HCT116 (cell line): ENCODE measurements around the gene CENPK. TPM values are rescaled to one million over a fixed set of nuclear protein-coding genes. Genes with fewer than 3 reads are reported as not detected.

Experiments used
- ATAC-seq: fragments of 200-7000 bp; cut with Tn5 transposase; 2 replicates; pipeline ENCODE4 v1.9.1; 2020; ENCODE audit warnings: mild to moderate bottlenecking, moderate library complexity
- BruUV-seq: library from RNA; stranded (reverse); fragments of 400-500 nt; replicated peaks from 2 replicates; lab custom pipeline; 2021; lab: Mats Ljungman, UMichigan
- CTCF ChIA-PET: fragments of 300-600 bp; sonication (Branson Sonifier 250); formaldehyde crosslinking; loops from one replicate; lab custom pipeline; 2021; ENCODE audit warnings: antibody characterized with exemption; lab: Charles Lee
- POLR2A ChIA-PET: fragments of 300-600, 350-600 bp; sonication (Branson Sonifier 250); formaldehyde crosslinking; loops from one replicate; lab custom pipeline; 2021; ENCODE audit warnings: antibody characterized with exemption; lab: Charles Lee
- RAD21 ChIA-PET, 2 experiments: fragments of 300-600 bp; sonication (Branson Sonifier 250); formaldehyde crosslinking; loops; one replicate each; lab custom pipeline; 2023; ENCODE audit warnings: low total read pairs in 2 of 2; ENCODE audit not compliant: uncharacterized antibody in 2 of 2, unreplicated experiment in 2 of 2, low non-redundant PET in 1 of 2; lab: Charles Lee
- DNase-seq: peaks from one replicate; pipeline ENCODE4 v3.0.0-alpha.2; 2010; ENCODE audit warnings: low read depth, low spot score
- H2AFZ ChIP-seq: fragments of 200-600 bp; shearing (Covaris generic), sonication (generic); 2 replicates; pipeline ENCODE4 v1.6.1; 2017; ENCODE audit warnings: low read depth, mixed run types, mixed read lengths, antibody characterized with exemption, low read length; ENCODE audit not compliant: poor library complexity, severe bottlenecking
- H3K27ac ChIP-seq: 2 replicates; pipeline ENCODE4 v1.5.1; 2012; ENCODE audit warnings: low read depth, low read length
- H3K27me3 ChIP-seq: fragments of 200-600 bp; sonication (generic); 2 replicates; pipeline ENCODE4 v1.6.1; 2016; ENCODE audit warnings: mixed run types, low read length, mixed read lengths; ENCODE audit not compliant: insufficient read depth
- H3K36me3 ChIP-seq, 2 experiments: fragments of 200-500 bp in 1 of 2; fragments of 200-600 bp in 1 of 2; sonication (Bioruptor generic) in 1 of 2; sonication (generic) in 1 of 2; 2 replicates each; pipeline versions ENCODE4 v1.5.1 to v1.6.1; 2014 to 2016; ENCODE audit warnings: low read length in 2 of 2, inconsistent platforms in 1 of 2, mixed read lengths in 1 of 2, mixed run types in 1 of 2; ENCODE audit not compliant: insufficient read depth in 2 of 2, control insufficient read depth in 1 of 2
- H3K4me1 ChIP-seq, 2 experiments: fragments of 200-600 bp in 1 of 2; sonication (generic) in 1 of 2; 2 replicates each; pipeline versions ENCODE4 v1.5.1 to v1.6.1; 2012 to 2017; ENCODE audit warnings: low read length in 2 of 2, inconsistent platforms in 1 of 2, mild to moderate bottlenecking in 1 of 2, mixed read lengths in 1 of 2, mixed run types in 1 of 2, moderate library complexity in 1 of 2; ENCODE audit not compliant: insufficient read depth in 2 of 2, control insufficient read depth in 1 of 2
- H3K4me2 ChIP-seq: fragments of 200-600 bp; sonication (generic); 2 replicates; pipeline ENCODE4 v1.6.1; 2017; ENCODE audit warnings: mixed run types, low read length, mixed read lengths
- H3K4me3 ChIP-seq, 2 experiments: fragments of 200-600 bp in 1 of 2; sonication (generic) in 1 of 2; replicated peaks in 1 of 2; 2 replicates each; pipeline ENCODE4 v1.5.1; 2011 to 2016; ENCODE audit warnings: low read length in 2 of 2, control low read depth in 1 of 2, low read depth in 1 of 2, mild to moderate bottlenecking in 1 of 2, mixed read lengths in 1 of 2, mixed run types in 1 of 2
- H3K79me2 ChIP-seq: fragments of 200-600 bp; sonication (generic); 2 replicates; pipeline ENCODE4 v1.6.1; 2017; ENCODE audit warnings: mild to moderate bottlenecking, mixed run types, low read length, moderate library complexity, mixed read lengths; ENCODE audit not compliant: insufficient read depth
- H3K9ac ChIP-seq: fragments of 200-600 bp; sonication (generic); 2 replicates; pipeline ENCODE4 v1.6.1; 2016; ENCODE audit warnings: low read length, mixed read lengths
- H3K9me2 ChIP-seq: fragments of 200-600 bp; sonication (generic), shearing (Covaris generic); 2 replicates; pipeline ENCODE4 v1.6.1; 2017; ENCODE audit warnings: mixed run types, mild to moderate bottlenecking, moderate library complexity; ENCODE audit not compliant: insufficient read depth
- H3K9me3 ChIP-seq, 2 experiments: fragments of 200-500 bp in 1 of 2; fragments of 200-600 bp in 1 of 2; sonication (Bioruptor generic) in 1 of 2; sonication (generic) in 1 of 2; 2 replicates each; pipeline ENCODE4 v1.6.1; 2014 to 2017; ENCODE audit warnings: low read length in 2 of 2, mixed read lengths in 2 of 2, inconsistent platforms in 1 of 2, low read depth in 1 of 2, mild to moderate bottlenecking in 1 of 2, mixed run types in 1 of 2, moderate library complexity in 1 of 2; ENCODE audit not compliant: control insufficient read depth in 1 of 2, insufficient read depth in 1 of 2
- H4K20me1 ChIP-seq: fragments of 200-600 bp; sonication (generic), shearing (Covaris generic); 2 replicates; pipeline ENCODE4 v1.6.1; 2017; ENCODE audit warnings: mixed run types, mild to moderate bottlenecking, moderate library complexity; ENCODE audit not compliant: insufficient read depth
- CBX3 ChIP-seq: IDR thresholded peaks from 2 replicates; pipeline ENCODE4 v1.6.1; 2012; ENCODE audit warnings: low read depth
- CEBPB ChIP-seq: IDR thresholded peaks from 2 replicates; pipeline ENCODE4 v1.6.1; 2012; ENCODE audit warnings: low read depth
- ELF1 ChIP-seq: IDR thresholded peaks from 2 replicates; pipeline ENCODE4 v1.6.1; 2012; ENCODE audit warnings: low read depth, borderline replicate concordance
- POLR2AphosphoS5 ChIP-seq: IDR thresholded peaks from 2 replicates; pipeline ENCODE4 v1.6.1; 2011; ENCODE audit warnings: mild to moderate bottlenecking, low read depth, low read length, moderate library complexity
- SIN3A ChIP-seq: IDR thresholded peaks from 2 replicates; pipeline ENCODE4 v1.6.1; 2012; ENCODE audit warnings: low read depth
- SP1 ChIP-seq: IDR thresholded peaks from 2 replicates; pipeline ENCODE4 v1.6.1; 2012; ENCODE audit warnings: low read depth
- ZFX ChIP-seq: fragments of 450-650 bp; IDR thresholded peaks from 2 replicates; pipeline ENCODE4 v1.6.1; 2017
- ZNF274 ChIP-seq: fragments of 200-500 bp; sonication (Bioruptor generic); IDR thresholded peaks from 2 replicates; pipeline ENCODE4 v1.6.1; 2014; ENCODE audit warnings: mild to moderate bottlenecking, low read depth, low read length, inconsistent platforms
- intact Hi-C: fragments of 100-400 bp; cut with micrococcal nuclease; formaldehyde crosslinking; loops from 2 replicates; pipeline ENCODE4 v1.10.0; 2022
- total RNA-seq: library from RNA; stranded (reverse); gene quantifications from one replicate; pipeline ENCODE4 v1.2.1, GENCODE V29; 2021; ENCODE audit not compliant: unreplicated experiment

Gene CENPK
- total RNA-seq, 1 experiment from 2014 or later = 21.4 TPM

DNA sequence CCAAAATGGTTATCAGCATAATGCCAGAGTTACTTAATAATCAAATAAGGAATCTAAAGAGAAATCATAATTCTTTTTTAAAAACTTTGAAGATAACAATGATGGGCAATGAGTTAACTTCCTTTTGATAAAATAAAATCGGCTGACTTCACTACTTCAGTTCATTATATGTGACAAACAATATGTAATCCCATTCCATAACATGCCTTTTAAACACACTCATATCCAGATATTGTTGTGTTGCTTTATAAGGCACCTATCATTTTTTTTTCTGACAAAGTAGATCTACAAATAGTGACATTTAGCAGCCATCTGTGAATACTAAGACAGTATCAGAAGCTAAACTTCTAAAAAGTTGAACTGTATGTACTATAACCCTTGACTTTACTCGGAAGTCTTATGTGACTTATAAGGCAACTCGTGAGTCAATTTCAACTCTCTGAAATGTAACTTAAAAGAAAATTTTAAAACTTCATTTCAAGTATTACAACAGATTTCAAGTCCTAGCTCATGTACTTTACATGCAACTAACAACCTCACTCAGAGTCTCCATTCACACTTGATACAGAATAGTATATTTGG lies 88.7 kb downstream of the CENPK start:
- intact Hi-C loops = no loop called here
- Histone ChIP-seq H3K9me2 (no peaks in the 10 kb centered on the region), H3K36me3 (no peaks in the 10 kb centered on the region), H2AFZ (no peak overlapping the region), H3K27me3 (no peaks in the 10 kb centered on the region), H3K27ac (no peak overlapping the region), H3K79me2 (no peaks in the 10 kb centered on the region), H3K4me2 (no peak overlapping the region), H4K20me1 (no peaks in the 10 kb centered on the region), H3K4me3 (no peak overlapping the region), H3K9ac (no peak overlapping the region), H3K9me3 (no peaks in the 10 kb centered on the region), H3K4me1 (no peaks in the 10 kb centered on the region)
- BruUV-seq = no TSS peak
- ChIA-PET POLR2A (no interaction called here), CTCF (no interaction called here), RAD21 (no interaction called here)
- ATAC-seq (no peak), DNase-seq (no peak)
- TF ChIP-seq ZNF274 = no peak
- TF ChIP-seq CEBPB = no peak
- TF ChIP-seq ZFX = no peak
- TF ChIP-seq ELF1 = no peak
- TF ChIP-seq CBX3 = no peak
- TF ChIP-seq SP1 = no peak

GRCh38 chr5:65468633-65469032 lies 94.3 kb downstream of the CENPK start:
- POLR2A ChIA-PET = no interaction called here
- H3K79me2 ChIP-seq = no peaks in the 10 kb centered on the region
- H3K4me3 ChIP-seq = no peak overlapping the region

More at GRCh38 chr5:65468633-65469032, 94.3 kb downstream of the CENPK start:
- Histone ChIP-seq H3K4me2 (no peak overlapping the region), H3K36me3 (no peaks in the 10 kb centered on the region), H3K27me3 (no peaks in the 10 kb centered on the region), H4K20me1 (no peaks in the 10 kb centered on the region), H3K9ac (no peak overlapping the region), H3K27ac (no peak overlapping the region), H3K9me3 (no peaks in the 10 kb centered on the region), H2AFZ (no peak overlapping the region), H3K9me2 (no peaks in the 10 kb centered on the region), H3K4me1 (no peaks in the 10 kb centered on the region)
- ATAC-seq (no peak), DNase-seq (no peak)
- ChIA-PET CTCF (no interaction called here), RAD21 (no interaction called here)
- TF ChIP-seq SIN3A = no peak
- TF ChIP-seq CBX3 = no peak
- no peak for TF ChIP-seq POLR2AphosphoS5
- BruUV-seq = no TSS peak
- intact Hi-C loops = no loop called here

Other genes with a start within 250 kb of the CENPK start
- gene ADAMTS6, start 81.2 kb downstream of the CENPK start, total RNA-seq = 0.93 TPM
- 25.5 TPM for gene PPWD1, start 128 bp upstream of the CENPK start, total RNA-seq
- 12.2 TPM for gene TRIM23, start 61.2 kb upstream of the CENPK start, total RNA-seq
- 2.8 TPM for gene SHLD3, start 61.9 kb upstream of the CENPK start, total RNA-seq
- 18.2 TPM for gene TRAPPC13, start 61.9 kb upstream of the CENPK start, total RNA-seq
- gene SGTB, start 158.9 kb upstream of the CENPK start, total RNA-seq = 12.6 TPM
- gene NLN, start 159.0 kb upstream of the CENPK start, total RNA-seq = 67.6 TPM